Fibroblast of the aortic adventitia (primary cell): ENCODE data around the gene PDIK1L. TPM values are rescaled to one million over a fixed set of nuclear protein-coding genes. Genes with fewer than 3 reads are reported as not detected.

ENCODE experiments used
- DNase-seq: peaks from one replicate; pipeline ENCODE4 v3.0.0-alpha.2; 2010; ENCODE audit warnings: low read depth
- H3K4me3 ChIP-seq: 2 replicates; pipeline ENCODE4 v1.5.1; 2011; ENCODE audit warnings: low read depth, mild to moderate bottlenecking, control low read depth, low read length, moderate library complexity
- CTCF ChIP-seq: IDR thresholded peaks from 2 replicates; pipeline ENCODE4 v1.5.1; 2011; ENCODE audit warnings: mild to moderate bottlenecking, low read length, control low read depth, inconsistent platforms; ENCODE audit not compliant: insufficient read depth
- total RNA-seq: library from RNA; depleted of rRNA; stranded (reverse); fragments of >200 nt; gene quantifications from 2 replicates; pipeline ENCODE4 v1.2.3, GENCODE V29; 2012; ENCODE audit warnings: low replicate concordance

PDIK1L gene
- total RNA-seq, 1 donor, result 10.1 TPM

- no peak for DNase-seq
- H3K4me3 ChIP-seq, result peak overlapping the region; percentile 55
- peak; percentile 42 for TF ChIP-seq CTCF
Measured at GRCh38 chr1:26164036-26164860, 52.6 kb downstream of the PDIK1L start.

- H3K4me3 ChIP-seq, result no peak overlapping the region
- no peak for TF ChIP-seq CTCF
- no peak for DNase-seq
Measured at GRCh38 chr1:26164861-26165842, 53.5 kb downstream of the PDIK1L start.

- no peak for DNase-seq
- no peak for TF ChIP-seq CTCF
- H3K4me3 ChIP-seq, result no peak overlapping the region
Measured at GRCh38 chr1:26166719-26167281, 55.2 kb downstream of the PDIK1L start.

- TF ChIP-seq CTCF, result no peak
- H3K4me3 ChIP-seq, result peak within 1 kb of the TSS; percentile 89
- no peak for DNase-seq
Measured at GRCh38 chr1:26168410-26169197, 57.0 kb downstream of the PDIK1L start, which contains the start of gene C1orf232. C1orf232 (minus strand) TSS chr1:26168963; CDS start chr1:26168499, 464 bp downstream.

- H3K4me3 ChIP-seq, result peak overlapping the region; percentile 89
- TF ChIP-seq CTCF, result no peak
- no peak for DNase-seq
Measured at GRCh38 chr1:26169198-26169554, 57.6 kb downstream of the PDIK1L start.
